ENCODE data around the gene MIDN. TPM values are rescaled to one million over a fixed set of nuclear protein-coding genes. Genes with fewer than 3 reads are reported as not detected.

MIDN gene
- total and polyA plus RNA-seq, 2 donors (not counting 3 experiments of a cell fraction or from before 2014, with no cell fraction given) = 20.0 to 85.9 TPM

GRCh38 chr19:1229924-1230782, 18.2 kb upstream of the MIDN start:
- no peak overlapping the region for H2AFZ ChIP-seq (ENCODE audit: low read depth, low read length)
- H3K4me3 ChIP-seq (replicated peaks in 1 of 3; ENCODE audit: insufficient read depth in 1 of 3, low read depth in 1 of 3, low read length in 3 of 3) = no peak overlapping the region
- H3K27me3 ChIP-seq (ENCODE audit: control insufficient read depth in 2 of 2, insufficient read depth in 2 of 2, low read length in 2 of 2) = no peaks in the 10 kb centered on the region
- FAIRE-seq = no peak
- no peaks in the 10 kb centered on the region for H3K9me1 ChIP-seq (replicated peaks; ENCODE audit: control insufficient read depth, extremely low read depth, insufficient read depth, low read length)
- H3K79me2 ChIP-seq (ENCODE audit: control insufficient read depth, insufficient read depth, low read length) = no peaks in the 10 kb centered on the region
- H3K4me2 ChIP-seq (ENCODE audit: insufficient read depth, low read length) = no peak overlapping the region
- H3K9me3 ChIP-seq (replicated peaks; ENCODE audit: control insufficient read depth, insufficient read depth, low read length) = no peaks in the 10 kb centered on the region
- H4K20me1 ChIP-seq (replicated peaks; ENCODE audit: control insufficient read depth, extremely low read depth, insufficient read depth, low read length) = no peaks in the 10 kb centered on the region
- peaks cover 0 to 16% of the 10 kb centered on the region in 2 experiments for H3K36me3 ChIP-seq (ENCODE audit: control insufficient read depth in 2 of 2, extremely low read depth in 1 of 2, insufficient read depth in 2 of 2, low read length in 2 of 2)
- H3K9ac ChIP-seq (replicated peaks; ENCODE audit: extremely low read depth, insufficient read depth, low read length) = no peak overlapping the region
- DNase-seq (ENCODE audit: low read depth, low spot score) = no peak
- dilution Hi-C loops (cut with MboI; ENCODE audit: extremely low pct_ligation_motif_present, low sequenced_read_pairs) (no loop called here), intact Hi-C loops (cut with micrococcal nuclease) (no loop called here)
- no peak overlapping the region for H3K27ac ChIP-seq (ENCODE audit: insufficient read depth, low read depth, low read length)
- peaks cover 10% of the 10 kb centered on the region for H3K4me1 ChIP-seq (ENCODE audit: control insufficient read depth, extremely low read depth, insufficient read depth, low read length)
- ChIA-PET POLR2A (no interaction called here), CTCF (no interaction called here)
- no TSS peak for BruUV-seq (replicated peaks)
- TF ChIP-seq GATA2 (IDR thresholded peaks at IDR 0.05; ENCODE audit: insufficient read depth, insufficient read length, low read depth, low read length) (no peak), EZH2 (IDR thresholded peaks at IDR 0.05; ENCODE audit: borderline replicate concordance, low read depth, low read length, severe bottlenecking) (no peak)

- no TSS peak for BruUV-seq (replicated peaks)
- Histone ChIP-seq H3K4me1 (ENCODE audit: control insufficient read depth, extremely low read depth, insufficient read depth, low read length) (peaks cover 10% of the 10 kb centered on the region), H4K20me1 (replicated peaks; ENCODE audit: control insufficient read depth, extremely low read depth, insufficient read depth, low read length) (no peaks in the 10 kb centered on the region), H3K27ac (ENCODE audit: insufficient read depth, low read depth, low read length) (no peak overlapping the region), H3K9me1 (replicated peaks; ENCODE audit: control insufficient read depth, extremely low read depth, insufficient read depth, low read length) (no peaks in the 10 kb centered on the region), H3K36me3 (ENCODE audit: control insufficient read depth in 2 of 2, extremely low read depth in 1 of 2, insufficient read depth in 2 of 2, low read length in 2 of 2) (peaks cover 0 to 18% of the 10 kb centered on the region in 2 experiments), H3K9ac (replicated peaks; ENCODE audit: extremely low read depth, insufficient read depth, low read length) (no peak overlapping the region), H3K79me2 (ENCODE audit: control insufficient read depth, insufficient read depth, low read length) (no peaks in the 10 kb centered on the region), H3K9me3 (replicated peaks; ENCODE audit: control insufficient read depth, insufficient read depth, low read length) (no peaks in the 10 kb centered on the region), H3K4me3 (replicated peaks in 1 of 3; ENCODE audit: insufficient read depth in 1 of 3, low read depth in 1 of 3, low read length in 3 of 3) (no peak overlapping the region), H3K27me3 (ENCODE audit: control insufficient read depth in 2 of 2, insufficient read depth in 2 of 2, low read length in 2 of 2) (no peaks in the 10 kb centered on the region), H2AFZ (ENCODE audit: low read depth, low read length) (no peak overlapping the region), H3K4me2 (ENCODE audit: insufficient read depth, low read length) (no peak overlapping the region)
- CTCF ChIA-PET = no interaction called here
- FAIRE-seq (no peak), DNase-seq (ENCODE audit: low read depth, low spot score) (no peak)
- no peak for TF ChIP-seq EZH2 (IDR thresholded peaks at IDR 0.05; ENCODE audit: borderline replicate concordance, low read depth, low read length, severe bottlenecking)
- TF ChIP-seq POLR2AphosphoS5 (IDR thresholded peaks at IDR 0.05; ENCODE audit: insufficient read depth, low read depth, low read length) = no peak
- no peak for TF ChIP-seq CTCF (IDR thresholded peaks at IDR 0.05; ENCODE audit: extremely low read depth in 1 of 2, insufficient read depth in 1 of 2, low read depth in 1 of 2, low read length in 2 of 2)
- no peak for TF ChIP-seq MYC (IDR thresholded peaks at IDR 0.05; ENCODE audit: low read depth, low read length)
- TF ChIP-seq JUN (IDR thresholded peaks at IDR 0.05; ENCODE audit: borderline replicate concordance, insufficient read depth, insufficient read length, low read depth) = no peak
- TF ChIP-seq FOS (IDR thresholded peaks at IDR 0.05; ENCODE audit: borderline replicate concordance, insufficient read depth, low read length) = no peak
- no peak for TF ChIP-seq POLR2A (IDR thresholded peaks at IDR 0.05; ENCODE audit: low read depth, low read length)
- TF ChIP-seq MAX (IDR thresholded peaks at IDR 0.05; ENCODE audit: insufficient read depth, insufficient read length) = no peak
- TF ChIP-seq GATA2 (IDR thresholded peaks at IDR 0.05; ENCODE audit: insufficient read depth, insufficient read length, low read depth, low read length) = no peak
- POLR2A ChIA-PET = no interaction called here
- intact Hi-C loops (cut with micrococcal nuclease) (no loop called here), dilution Hi-C loops (cut with MboI; ENCODE audit: extremely low pct_ligation_motif_present, low sequenced_read_pairs) (no loop called here)
These were observed 17.4 kb upstream of the MIDN start for GRCh38 chr19:1230783-1231489.

Data from endothelial cell of umbilical vein (primary cell).